ENCODE data around the gene ARL5A.

DNA sequence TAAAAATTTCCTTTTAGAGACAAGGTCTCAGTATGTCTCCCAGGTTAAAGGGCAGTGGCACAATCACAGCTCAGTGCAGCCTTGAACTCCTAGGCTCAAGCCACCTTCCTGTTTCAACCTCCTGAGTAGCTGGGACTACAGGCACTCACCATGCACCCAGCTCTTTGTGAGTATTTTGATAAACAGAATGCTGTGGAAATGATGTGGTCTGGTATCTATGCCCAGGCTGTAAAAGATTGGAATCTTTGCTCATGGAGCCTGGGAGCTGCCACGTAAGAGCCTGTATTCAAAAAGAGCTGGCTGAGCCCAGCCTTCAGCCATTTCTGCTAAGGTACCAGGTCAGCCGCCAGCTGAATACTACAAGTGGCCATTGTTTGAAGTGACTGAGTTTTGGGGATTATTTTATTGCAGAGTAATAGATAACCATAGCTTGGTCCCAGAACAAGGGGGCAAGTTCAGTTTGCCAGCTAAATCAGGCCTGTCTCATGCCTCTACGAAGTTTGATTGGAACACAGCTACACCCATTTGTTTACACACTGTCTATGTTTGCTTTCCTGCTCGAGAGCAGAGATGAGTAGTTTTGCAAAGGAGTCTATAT, 21.3 kb upstream of the ARL5A start:
- TF ChIP-seq, protein P1, sequence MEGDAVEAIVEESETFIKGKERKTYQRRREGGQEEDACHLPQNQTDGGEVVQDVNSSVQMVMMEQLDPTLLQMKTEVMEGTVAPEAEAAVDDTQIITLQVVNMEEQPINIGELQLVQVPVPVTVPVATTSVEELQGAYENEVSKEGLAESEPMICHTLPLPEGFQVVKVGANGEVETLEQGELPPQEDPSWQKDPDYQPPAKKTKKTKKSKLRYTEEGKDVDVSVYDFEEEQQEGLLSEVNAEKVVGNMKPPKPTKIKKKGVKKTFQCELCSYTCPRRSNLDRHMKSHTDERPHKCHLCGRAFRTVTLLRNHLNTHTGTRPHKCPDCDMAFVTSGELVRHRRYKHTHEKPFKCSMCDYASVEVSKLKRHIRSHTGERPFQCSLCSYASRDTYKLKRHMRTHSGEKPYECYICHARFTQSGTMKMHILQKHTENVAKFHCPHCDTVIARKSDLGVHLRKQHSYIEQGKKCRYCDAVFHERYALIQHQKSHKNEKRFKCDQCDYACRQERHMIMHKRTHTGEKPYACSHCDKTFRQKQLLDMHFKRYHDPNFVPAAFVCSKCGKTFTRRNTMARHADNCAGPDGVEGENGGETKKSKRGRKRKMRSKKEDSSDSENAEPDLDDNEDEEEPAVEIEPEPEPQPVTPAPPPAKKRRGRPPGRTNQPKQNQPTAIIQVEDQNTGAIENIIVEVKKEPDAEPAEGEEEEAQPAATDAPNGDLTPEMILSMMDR (IDR thresholded peaks at IDR 0.05), result no peak
- no peak for TF ChIP-seq POLR2A (IDR thresholded peaks at IDR 0.05)

Measured in ovary (tissue), 3 donors.